Loucy (cell line): Measurements from ENCODE around the gene FARP1.

ENCODE experiments used
- EZH2phosphoT487 ChIP-seq: fragments of 200-600 bp; IDR thresholded peaks from 2 replicates; pipeline ENCODE4 v1.6.1; 2018; ENCODE audit warnings: antibody characterized with exemption, mild to moderate bottlenecking, moderate library complexity, borderline replicate concordance
- TF ChIP-seq, protein P1 (sequence below): fragments of 200-600 bp; sonication (generic); conservative IDR thresholded peaks from 2 replicates; pipeline ENCODE4 v1.5.1; 2014; ENCODE audit warnings: mild to moderate bottlenecking, antibody characterized with exemption, low read length

- TF ChIP-seq, protein P1, sequence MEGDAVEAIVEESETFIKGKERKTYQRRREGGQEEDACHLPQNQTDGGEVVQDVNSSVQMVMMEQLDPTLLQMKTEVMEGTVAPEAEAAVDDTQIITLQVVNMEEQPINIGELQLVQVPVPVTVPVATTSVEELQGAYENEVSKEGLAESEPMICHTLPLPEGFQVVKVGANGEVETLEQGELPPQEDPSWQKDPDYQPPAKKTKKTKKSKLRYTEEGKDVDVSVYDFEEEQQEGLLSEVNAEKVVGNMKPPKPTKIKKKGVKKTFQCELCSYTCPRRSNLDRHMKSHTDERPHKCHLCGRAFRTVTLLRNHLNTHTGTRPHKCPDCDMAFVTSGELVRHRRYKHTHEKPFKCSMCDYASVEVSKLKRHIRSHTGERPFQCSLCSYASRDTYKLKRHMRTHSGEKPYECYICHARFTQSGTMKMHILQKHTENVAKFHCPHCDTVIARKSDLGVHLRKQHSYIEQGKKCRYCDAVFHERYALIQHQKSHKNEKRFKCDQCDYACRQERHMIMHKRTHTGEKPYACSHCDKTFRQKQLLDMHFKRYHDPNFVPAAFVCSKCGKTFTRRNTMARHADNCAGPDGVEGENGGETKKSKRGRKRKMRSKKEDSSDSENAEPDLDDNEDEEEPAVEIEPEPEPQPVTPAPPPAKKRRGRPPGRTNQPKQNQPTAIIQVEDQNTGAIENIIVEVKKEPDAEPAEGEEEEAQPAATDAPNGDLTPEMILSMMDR = no peak
- no peak for TF ChIP-seq EZH2phosphoT487
These were observed 13.4 kb downstream of the FARP1 start for GRCh38 chr13:98156259-98156658.
